HG03354 (cell line): ENCODE measurements around the gene KIF1A.

ENCODE experiments used
- ATAC-seq: cut with Tn5 transposase; IDR thresholded peaks from one replicate; pipeline ENCODE4 v1.9.1; 2021; ENCODE audit warnings: mild to moderate bottlenecking; ENCODE audit not compliant: unreplicated experiment, poor library complexity, severe bottlenecking

KIF1A gene

GRCh38 chr2:240777456-240778212 is 42.4 kb downstream of the KIF1A start:
- ATAC-seq = no peak

GRCh38 chr2:240775905-240776304 is 44.1 kb downstream of the KIF1A start:
- no peak for ATAC-seq

GRCh38 chr2:240774856-240775255 is 45.2 kb downstream of the KIF1A start:
- no peak for ATAC-seq

GRCh38 chr2:240769096-240769495 is 50.9 kb downstream of the KIF1A start:
- no peak for ATAC-seq

GRCh38 chr2:240768216-240768615 is 51.8 kb downstream of the KIF1A start:
- ATAC-seq = no peak

GRCh38 chr2:240767341-240767740 is 52.7 kb downstream of the KIF1A start:
- no peak for ATAC-seq

- no peak for ATAC-seq
These were observed 53.9 kb downstream of the KIF1A start for GRCh38 chr2:240766072-240766471.

GRCh38 chr2:240765007-240765406 is 55.0 kb downstream of the KIF1A start:
- no peak for ATAC-seq

GRCh38 chr2:240764605-240765004 is 55.4 kb downstream of the KIF1A start:
- ATAC-seq = no peak

- ATAC-seq = no peak
These were observed 57.0 kb downstream of the KIF1A start for GRCh38 chr2:240762971-240763370.

- ATAC-seq = no peak
These were observed 57.8 kb downstream of the KIF1A start for GRCh38 chr2:240762249-240762648.

GRCh38 chr2:240760576-240761246 is 59.3 kb downstream of the KIF1A start:
- ATAC-seq = no peak

- no peak for ATAC-seq
These were observed 59.9 kb downstream of the KIF1A start for GRCh38 chr2:240760121-240760520.

GRCh38 chr2:240759459-240759858 is 60.6 kb downstream of the KIF1A start:
- no peak for ATAC-seq

GRCh38 chr2:240757086-240757614 is 62.9 kb downstream of the KIF1A start:
- ATAC-seq = no peak

GRCh38 chr2:240752209-240752608 is 67.8 kb downstream of the KIF1A start:
- ATAC-seq = no peak

- no peak for ATAC-seq
These were observed 69.6 kb downstream of the KIF1A start for GRCh38 chr2:240750409-240750808.

- ATAC-seq = no peak
These were observed 70.5 kb downstream of the KIF1A start for GRCh38 chr2:240749516-240749915.

- no peak for ATAC-seq
These were observed 72.8 kb downstream of the KIF1A start for GRCh38 chr2:240747256-240747655.

- no peak for ATAC-seq
These were observed 73.3 kb downstream of the KIF1A start for GRCh38 chr2:240746671-240747070.

- no peak for ATAC-seq
These were observed 74.1 kb downstream of the KIF1A start for GRCh38 chr2:240745962-240746361.
